HG02870 (cell line): ENCODE results near the gene NTRK2.

Experiments used
- ATAC-seq: cut with Tn5 transposase; IDR thresholded peaks from one replicate; pipeline ENCODE4 v1.9.1; 2021; ENCODE audit warnings: mild to moderate bottlenecking, moderate library complexity; ENCODE audit not compliant: unreplicated experiment

NTRK2 gene

DNA sequence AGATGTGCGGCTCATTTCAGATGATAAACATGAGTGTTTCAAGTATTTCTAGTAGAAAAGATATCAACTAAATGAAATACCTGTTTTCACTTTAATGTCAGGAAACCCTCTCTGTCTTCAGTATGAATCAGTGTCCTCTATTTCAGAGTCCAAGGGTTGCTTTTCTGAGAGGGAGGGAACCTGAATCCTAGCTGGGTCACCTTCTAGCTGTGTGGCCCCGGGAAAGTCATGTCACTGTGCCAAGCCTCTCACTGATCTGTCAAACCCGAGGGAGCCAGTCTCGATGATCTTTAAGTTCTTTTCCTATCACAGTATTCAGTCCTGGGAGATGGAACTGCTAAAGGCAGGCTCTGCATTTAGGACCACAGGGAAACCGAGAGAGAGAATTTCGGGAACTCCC lies 258.9 kb downstream of the NTRK2 start:
- ATAC-seq: no peak

DNA sequence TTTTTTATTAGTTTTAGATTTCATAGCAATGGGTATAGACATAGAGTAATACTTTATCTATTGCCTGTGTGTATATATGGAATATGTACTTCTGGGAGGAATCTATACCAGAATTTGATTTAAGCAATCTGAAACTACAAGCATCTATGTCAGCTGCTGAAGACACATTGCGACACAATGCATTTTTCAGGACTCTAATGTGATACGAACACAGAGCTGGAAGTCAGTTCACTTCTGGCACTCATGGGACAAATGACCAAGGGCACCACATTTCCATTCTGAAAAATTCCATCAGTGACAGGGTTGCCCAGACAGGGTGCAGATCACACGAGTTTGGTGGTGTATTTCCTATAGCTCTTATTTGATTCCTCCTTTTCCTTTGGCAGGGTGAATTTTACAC lies 259.5 kb downstream of the NTRK2 start:
- no peak for ATAC-seq

DNA sequence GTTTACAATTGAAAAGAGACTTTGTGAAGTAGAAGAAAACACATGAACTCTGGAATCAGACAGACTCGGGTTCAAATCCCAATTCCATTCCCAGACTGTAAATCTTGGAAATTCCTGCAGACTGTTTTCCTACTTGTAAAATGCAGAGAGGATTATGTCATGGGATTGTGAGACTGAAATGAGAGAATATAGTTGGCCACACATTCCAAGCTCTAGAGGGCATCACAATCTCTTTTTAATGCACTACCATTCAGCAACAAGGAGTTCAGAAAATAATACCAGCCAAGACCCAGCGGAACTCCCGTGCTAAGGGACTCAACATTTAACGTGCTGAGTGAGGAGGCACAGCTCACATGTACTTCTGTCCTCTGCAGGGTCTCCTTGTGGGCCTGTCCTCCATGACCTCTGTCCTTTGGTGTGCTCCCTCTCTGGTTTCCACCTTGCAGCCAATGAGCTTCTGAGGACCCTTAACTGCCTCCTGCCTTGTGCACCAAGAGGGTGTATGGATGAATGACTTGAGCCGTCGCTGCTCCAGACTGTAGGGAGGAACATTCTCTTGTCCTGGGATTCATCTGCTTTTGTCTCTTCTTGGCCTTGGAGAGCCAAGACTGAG lies 263.5 kb downstream of the NTRK2 start:
- no peak for ATAC-seq

DNA sequence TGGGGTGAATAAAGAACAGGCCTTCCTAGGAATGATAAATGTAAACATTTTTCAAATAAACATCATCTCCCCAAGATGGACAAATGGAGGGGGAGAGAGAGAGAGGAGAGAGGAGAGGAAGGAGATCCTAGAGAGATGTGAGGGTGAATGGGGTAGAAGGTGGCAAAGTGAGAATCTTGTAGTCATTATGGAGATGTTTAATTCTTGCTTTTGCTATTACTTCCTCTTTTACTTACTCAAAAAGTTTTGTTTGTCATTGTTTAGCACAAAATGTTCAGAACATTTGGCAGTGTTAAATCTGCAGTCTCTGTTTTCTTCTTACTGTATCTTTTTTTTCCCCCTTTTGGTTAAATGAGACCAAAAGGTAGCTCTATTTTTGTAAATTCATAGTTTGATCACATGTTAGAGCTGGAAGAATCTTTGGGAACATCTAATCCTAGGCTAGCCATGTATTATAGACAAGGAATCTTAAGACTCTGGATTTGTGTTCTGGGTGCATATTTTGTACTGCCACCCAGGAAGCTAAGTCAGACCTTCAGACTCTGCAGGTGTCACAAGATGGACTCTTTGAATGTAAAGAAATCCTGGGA lies 266.1 kb downstream of the NTRK2 start:
- ATAC-seq: peak; percentile 53

DNA sequence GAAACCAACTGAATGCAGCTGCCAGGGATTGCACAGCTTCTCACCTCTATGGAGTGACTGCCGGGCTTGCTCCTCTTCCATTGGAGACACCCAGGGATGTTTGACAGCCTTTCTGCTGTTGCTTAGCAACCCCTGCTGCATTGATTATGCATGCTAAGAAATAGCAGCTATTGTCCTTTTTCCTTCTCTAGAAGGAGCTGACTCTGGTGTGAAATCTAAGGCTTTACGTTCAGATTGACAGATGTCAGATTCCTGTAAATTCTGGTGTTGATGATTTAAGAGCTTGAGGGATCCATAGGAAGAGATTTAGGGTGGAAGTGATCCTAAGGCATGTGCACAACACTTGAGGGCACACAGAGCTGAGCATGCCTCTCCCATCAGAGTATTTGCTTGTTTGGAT lies 267.7 kb downstream of the NTRK2 start:
- no peak for ATAC-seq

DNA sequence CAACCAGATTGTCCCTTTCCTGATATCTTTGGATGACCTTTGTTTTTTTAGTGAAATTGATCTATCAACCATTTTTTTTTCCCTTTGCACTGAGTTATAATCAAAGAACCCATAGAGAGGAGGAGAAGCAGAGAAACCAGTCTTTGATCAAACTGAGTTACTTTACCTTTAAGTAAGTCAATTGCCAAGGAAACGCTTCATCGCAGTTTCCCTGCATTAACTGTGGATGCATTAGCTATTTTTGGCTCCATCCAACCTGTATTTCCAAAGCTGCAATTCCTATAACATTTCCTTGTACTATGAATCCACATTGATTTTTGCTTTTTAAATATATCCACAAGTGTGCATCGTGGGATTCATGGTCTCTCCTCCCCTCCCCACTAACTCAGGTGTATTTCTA lies 268.1 kb downstream of the NTRK2 start:
- ATAC-seq: no peak

DNA sequence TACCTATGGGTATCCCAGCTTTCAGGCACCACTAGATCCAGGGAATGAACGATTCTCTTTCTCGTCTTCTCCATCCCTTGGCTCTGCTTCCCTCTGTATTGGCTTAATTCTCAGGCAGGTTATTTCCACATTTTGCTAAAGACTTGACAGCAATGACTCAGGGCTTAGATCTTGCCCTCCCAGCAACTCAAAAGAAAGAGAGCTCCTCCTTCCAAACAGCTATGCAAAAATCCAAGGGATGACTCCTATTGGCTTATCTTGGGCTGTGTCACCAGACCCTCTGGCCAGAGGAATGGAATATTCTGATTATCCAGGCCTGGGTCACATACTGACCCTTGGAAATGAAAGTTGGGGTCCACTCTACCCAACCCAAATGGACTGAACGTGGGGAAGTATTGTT lies 270.2 kb downstream of the NTRK2 start:
- ATAC-seq: no peak

DNA sequence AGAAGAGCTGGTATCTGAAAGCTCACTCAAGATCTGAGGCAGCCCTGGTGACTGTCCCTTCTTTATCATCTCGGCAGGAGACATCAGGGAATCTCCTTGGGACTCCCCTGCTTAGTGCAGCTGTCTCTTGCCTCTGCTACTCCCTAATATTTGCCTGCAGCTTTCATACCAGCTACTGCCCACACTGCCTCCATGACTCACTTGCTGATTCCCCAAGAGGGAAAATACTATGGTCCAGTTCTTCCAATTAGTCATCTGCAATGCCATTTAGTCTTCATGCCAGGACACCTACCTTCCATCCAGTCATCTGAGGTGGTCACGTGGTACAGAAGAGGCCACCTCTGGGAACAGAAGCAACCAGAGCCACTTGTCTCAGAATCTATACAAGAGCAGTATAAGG lies 270.8 kb downstream of the NTRK2 start:
- ATAC-seq: no peak

DNA sequence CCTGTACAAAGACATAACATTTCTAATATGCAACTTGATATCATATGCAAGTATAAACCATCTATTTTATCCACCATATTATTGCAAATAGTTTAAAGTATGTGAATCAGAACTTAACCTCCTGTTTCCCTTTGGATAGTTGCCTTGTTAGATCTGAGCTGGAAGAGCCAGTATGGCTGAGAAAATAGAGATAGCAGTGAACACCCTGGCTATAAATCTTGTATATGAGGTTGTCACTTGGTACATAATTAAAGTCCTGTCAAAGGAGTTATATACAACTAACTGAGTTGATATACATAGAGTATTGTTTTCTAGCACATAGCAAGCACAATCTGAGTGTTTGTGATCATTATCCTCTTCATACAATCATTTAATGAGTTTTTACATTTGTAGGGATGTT lies 272.3 kb downstream of the NTRK2 start:
- no peak for ATAC-seq

DNA sequence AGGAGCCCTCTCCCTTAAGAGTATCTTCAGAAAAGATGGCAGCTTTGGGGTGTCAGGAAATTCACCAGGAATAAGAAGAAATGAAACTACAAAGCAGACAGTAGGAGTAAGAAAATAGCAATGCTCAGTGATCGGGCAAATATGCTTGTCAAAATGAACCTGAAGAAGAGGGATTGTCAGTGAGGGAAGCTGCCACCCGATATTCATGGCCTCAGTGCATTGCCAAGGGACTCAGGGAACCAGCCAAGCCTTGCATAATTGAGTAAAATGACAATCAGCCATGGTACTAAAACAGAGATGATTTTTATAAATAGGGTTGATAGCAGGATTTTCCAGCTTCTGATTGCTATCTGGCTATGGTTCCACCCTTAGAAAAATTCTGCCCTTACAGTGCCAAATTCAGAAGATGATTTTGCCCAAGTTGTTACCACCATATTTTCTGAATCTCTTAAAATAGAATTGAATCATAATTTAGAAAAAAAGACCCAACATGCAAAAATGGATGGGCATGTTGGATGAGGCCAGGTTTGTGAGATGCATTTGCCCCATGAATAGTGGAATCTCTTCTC lies 274.0 kb downstream of the NTRK2 start:
- no peak for ATAC-seq

DNA sequence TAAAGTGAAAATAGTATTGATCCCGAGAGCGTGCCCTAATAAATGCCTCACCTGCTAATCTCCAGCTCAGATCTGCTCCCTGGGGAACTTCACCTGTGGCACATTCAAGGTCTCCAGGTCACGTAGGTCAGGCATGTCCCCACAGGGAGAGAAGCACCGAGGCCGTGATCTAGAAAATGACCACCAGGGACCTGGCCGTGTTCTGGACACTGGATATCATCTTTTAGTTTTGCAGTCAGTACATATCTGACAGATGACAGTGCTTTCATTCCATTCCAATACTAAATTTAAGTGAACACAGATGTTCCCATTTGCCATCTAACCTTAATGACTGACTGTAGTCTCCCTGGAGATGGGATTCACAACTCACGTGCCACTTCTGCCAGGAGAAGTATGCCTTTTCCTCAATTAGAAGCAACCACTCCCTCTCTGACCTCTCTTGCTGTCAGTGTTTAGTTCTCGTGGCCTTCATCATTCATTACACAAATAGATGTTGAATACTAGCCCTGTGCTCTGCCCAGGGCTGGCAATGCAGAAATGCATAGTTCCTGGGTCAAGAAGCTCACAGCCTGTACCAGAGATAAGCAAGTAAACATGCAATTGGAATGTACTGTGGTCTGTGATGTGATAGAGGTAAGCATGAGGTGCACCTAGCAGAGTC lies 276.5 kb downstream of the NTRK2 start:
- no peak for ATAC-seq

DNA sequence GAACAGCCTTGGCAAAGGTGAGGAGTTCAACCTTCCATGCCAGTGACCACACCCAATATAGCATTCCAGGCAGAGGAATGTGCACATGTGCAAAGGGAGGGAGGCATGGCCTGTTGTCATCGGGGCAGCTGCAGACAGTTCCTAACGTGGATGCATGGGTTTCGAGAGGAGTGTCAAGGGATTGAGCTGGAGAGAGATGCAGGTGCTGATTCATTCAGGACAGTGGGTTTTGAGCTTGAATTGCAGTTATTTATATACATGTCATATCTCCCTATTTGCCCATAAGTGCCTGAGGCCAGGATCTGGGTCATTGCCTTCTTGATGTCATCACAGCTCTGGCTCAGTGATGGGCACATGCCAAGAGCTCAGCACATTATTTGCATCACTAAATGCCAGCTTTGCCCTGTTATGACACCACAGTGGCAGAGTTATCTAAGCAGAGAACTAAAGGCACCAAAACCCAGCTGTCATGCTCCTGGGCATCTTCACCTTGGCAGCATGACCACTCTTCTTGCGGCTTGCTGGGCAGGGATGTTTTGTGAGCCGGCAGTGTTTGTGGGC lies 278.0 kb downstream of the NTRK2 start:
- ATAC-seq: no peak

DNA sequence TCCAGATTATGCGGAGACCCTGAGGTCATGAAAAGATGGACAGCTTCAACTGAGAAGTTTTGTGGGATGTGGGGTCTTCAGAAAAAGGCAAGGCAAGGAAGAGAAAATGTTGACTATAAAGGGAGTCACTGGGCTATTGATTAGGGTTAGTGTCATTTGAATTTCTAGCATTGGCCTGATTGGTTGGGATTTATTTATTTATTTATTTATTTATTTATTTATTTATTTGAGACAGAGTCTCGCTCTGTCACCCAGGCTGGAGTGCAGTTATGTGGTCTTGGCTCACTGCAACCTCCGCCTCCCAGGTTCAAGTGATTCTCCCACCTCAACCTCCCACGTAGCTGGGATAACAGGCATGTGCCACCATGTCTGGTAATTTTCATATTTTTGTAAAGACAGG lies 279.7 kb downstream of the NTRK2 start:
- no peak for ATAC-seq

DNA sequence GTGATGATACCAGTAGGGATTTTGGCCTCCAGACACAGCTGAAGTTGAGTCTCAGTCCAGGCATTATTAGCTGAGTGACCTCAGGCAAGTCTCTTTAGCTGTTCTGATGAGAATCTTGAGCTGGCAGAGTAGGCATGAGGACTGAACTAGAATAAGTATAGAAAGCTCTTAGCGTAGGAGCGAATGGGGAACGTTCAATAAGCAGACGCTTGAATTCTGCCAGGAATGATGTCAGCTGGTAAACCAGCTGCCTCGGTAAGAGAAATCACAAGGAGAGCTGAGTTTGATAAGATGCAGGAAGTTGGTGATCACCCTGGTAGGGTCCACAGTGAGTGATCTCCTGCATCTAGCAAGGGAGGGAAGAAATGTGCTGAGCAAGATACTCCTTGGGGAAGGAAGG lies 280.4 kb downstream of the NTRK2 start:
- no peak for ATAC-seq

DNA sequence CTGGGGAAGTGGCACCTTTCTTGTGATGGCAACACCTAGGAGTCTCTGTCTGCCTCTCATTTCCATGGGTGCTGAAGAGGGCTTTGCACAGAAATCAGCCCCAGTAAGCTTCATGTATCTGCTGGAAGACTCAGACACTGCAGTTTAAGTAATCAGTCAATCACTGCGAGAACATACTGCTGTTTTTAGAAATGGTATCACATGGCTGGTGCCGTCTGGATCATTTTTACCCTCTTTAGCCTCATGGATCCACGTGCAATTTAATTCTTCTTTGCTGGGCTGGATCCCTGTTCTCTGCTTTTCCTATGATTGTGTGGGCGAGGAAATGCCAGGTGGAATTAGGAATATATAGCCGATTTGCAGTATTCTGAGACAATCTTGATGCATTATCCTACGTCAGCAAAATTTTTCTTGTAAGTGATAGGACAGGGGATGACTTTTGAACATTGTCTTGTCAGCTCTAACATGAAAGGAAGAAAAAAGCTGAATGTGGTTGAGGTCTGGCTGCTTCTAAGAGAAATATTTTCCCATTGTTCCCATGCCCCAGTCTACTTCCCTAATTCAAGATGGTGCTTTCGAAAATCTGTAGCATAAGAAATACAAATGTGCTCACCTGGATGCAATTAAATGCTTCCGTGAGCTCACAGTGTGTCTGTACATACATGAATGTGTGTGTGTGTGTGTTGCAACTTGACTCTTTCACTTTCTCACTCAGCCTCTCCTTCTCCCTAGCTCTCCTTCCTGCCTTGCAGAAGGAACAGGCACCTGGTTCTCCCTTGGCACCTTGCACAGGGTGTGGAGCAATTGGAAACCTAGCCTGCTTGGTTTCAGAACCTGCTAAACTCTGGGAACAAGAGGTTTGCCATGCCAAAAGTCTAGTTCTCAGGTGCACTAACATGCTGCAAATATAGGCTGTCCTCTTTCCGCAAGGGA lies 281.6 kb downstream of the NTRK2 start:
- ATAC-seq: no peak

DNA sequence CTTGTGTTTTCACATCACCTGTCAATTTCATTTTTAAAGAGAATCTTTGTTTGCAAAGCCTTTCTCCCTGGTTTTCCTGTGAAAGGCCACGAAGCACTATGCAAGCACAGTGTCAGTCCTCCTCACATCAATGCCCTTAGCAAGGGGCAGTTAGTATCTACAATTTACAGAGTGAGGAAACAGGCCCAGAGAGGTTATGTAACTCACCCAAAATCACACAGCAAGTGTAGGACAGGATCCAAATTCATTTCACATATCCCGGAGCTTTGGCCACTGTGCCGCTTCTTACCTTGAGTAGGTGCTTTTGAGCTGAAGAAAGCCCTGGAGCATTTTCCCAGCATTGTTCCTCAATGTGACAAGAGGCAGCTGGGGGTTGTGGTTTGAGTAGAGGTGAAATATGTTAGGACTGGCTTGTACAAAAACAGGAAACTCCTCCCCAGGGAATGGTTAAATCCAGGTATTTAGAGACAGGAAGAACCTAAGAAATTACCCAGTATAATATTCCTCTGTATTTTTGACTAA lies 283.8 kb downstream of the NTRK2 start:
- no peak for ATAC-seq

DNA sequence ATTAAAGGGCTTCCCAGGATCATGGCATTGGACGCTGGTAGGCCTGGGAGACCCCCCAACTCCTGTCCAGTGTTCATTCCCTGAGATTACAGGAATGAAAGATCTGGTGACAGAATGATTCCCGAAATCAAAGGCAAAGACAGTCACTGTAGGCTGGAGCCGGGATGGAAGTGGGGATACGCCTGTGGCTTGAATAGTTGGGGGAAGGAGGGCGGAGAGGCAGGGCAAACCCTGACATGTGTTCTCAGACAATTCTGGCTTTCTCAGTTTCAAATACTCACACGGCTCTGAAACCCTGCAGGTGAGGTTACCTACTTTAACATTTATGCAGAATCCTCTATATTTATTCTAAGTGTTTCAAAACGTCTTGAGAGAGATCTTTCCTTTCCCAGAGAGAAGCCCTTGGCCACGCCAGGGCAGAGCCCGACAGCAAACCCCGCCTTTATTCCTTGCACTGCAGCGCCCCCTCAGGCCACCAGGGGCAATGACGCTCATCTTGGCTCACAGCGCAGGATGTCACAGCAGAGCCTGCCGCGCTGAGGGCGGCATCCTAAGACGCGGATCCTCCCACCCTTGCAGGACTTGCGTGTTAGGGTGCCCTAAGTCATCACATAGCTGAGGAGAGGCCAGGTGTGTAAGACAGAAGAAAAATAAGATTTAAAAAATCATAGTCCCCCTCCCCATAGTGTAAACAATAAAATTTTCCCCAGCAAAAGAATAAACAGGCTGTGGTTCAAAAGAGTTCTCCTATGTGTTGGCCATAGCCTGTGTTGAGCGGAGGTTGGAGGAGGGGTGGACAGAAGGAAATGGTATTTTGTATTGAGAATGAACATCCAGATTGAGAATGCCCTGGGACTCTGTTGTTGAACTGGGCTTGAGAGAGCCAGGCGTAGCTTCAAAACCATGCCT lies 284.5 kb downstream of the NTRK2 start:
- ATAC-seq: peak; percentile 71

DNA sequence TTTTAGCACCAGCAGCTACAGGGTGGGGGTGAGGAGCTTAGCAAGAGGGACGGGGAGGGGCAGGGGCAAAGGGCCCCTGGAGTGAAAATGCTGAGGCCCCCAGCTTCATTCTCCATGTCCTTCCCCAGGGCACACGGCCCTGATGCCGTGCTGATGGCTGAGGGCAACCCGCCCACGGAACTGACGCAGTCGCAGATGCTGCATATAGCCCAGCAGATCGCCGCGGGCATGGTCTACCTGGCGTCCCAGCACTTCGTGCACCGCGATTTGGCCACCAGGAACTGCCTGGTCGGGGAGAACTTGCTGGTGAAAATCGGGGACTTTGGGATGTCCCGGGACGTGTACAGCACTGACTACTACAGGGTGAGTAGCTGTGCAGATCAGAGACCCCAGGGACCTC lies 285.6 kb downstream of the NTRK2 start:
- no peak for ATAC-seq

DNA sequence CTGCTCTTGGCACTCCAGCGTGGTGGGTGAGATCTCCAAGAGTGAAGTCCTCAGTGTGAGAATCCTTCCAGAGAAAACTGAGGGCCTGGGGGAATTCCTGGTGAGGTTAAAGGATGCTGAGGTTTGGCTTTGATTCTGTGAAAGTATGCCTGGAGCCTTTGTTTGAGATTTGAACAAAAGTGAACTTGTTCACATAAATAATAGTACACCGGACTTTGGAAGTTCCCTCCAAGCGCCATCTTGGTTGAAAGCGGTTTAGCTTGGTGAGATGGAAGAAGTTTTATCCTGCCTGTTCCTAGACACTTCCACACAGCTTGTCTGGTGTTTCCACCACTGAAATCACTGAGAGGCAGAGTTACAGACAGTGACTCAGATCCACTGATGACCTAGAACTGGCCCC lies 286.4 kb downstream of the NTRK2 start:
- ATAC-seq: no peak

DNA sequence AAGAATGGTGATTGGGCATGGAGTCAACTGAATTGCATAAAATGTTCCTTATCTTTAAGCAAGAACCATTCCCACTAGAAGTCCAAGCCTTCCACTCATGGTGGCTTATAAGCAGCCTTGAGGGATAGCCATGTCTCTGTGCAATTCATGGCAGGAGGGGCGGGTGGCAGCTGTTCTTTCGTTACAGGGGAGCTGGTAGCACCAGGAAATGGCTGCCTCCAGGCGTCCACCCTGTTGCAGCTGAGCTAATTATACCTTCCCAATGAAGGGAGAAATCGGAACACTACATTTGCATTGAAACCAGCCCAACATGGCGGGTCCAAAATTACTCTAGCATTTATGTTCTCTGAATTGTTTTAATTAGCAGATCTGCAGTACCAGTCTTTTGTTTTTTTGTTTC lies 289.8 kb downstream of the NTRK2 start:
- no peak for ATAC-seq
